RWPE1 (cell line): ENCODE measurements around the gene RIPPLY1.

ENCODE experiments used
- CTCF ChIA-PET: fragments of 350-600 bp; sonication (Branson Sonifier 250); formaldehyde crosslinking; extraction: SDS; loops from one replicate; lab custom pipeline; 2021; lab: Yijun Ruan, JAX
- POLR2A ChIA-PET: fragments of 400-600 bp; formaldehyde crosslinking; extraction: SDS; loops from one replicate; lab custom pipeline; 2020; ENCODE audit warnings: antibody characterized with exemption; ENCODE audit not compliant: low non-redundant PET; lab: Yijun Ruan, JAX
- DNase-seq: peaks from one replicate; pipeline ENCODE4 v3.0.0; 2012; ENCODE audit warnings: low spot score
- H3K27ac ChIP-seq: fragments of 450-650 bp; 2 replicates; pipeline ENCODE4 v1.5.1; 2017
- TF ChIP-seq, protein P1 (sequence below): fragments of 450-650 bp; conservative IDR thresholded peaks from 2 replicates; pipeline ENCODE4 v1.5.1; 2017; ENCODE audit warnings: low read depth, mild to moderate bottlenecking

Gene RIPPLY1

DNA sequence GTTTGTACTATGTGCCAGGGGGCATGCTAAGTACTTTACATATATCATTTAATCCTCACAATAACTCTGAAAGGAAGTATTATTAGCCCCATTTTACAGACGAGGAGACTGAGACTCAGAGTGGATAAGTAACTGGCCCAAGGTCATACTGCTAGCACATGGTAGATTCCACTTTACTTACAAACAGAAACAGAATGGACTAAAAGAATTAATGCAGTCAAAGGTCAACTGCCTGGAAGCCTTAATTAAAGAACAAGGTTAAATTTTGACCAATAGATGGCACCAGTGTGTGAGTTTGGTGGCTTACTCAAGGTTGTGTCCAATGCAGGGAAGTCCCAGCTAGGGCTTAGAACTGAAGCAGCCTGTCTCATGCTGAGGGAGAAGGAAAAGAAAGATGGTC lies 4.7 kb downstream of the RIPPLY1 start:
- peak; percentile 20 for DNase-seq
- ChIA-PET CTCF (interaction anchor here (0.6 to 0.9 kb wide), 3 partner anchors 52 to 153 kb away, joined by 3 to 4 read pairs (median 3); no protein-coding TSS in a partner anchor), POLR2A (no interaction called here)
- TF ChIP-seq, protein P1, sequence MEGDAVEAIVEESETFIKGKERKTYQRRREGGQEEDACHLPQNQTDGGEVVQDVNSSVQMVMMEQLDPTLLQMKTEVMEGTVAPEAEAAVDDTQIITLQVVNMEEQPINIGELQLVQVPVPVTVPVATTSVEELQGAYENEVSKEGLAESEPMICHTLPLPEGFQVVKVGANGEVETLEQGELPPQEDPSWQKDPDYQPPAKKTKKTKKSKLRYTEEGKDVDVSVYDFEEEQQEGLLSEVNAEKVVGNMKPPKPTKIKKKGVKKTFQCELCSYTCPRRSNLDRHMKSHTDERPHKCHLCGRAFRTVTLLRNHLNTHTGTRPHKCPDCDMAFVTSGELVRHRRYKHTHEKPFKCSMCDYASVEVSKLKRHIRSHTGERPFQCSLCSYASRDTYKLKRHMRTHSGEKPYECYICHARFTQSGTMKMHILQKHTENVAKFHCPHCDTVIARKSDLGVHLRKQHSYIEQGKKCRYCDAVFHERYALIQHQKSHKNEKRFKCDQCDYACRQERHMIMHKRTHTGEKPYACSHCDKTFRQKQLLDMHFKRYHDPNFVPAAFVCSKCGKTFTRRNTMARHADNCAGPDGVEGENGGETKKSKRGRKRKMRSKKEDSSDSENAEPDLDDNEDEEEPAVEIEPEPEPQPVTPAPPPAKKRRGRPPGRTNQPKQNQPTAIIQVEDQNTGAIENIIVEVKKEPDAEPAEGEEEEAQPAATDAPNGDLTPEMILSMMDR, result no peak
- no peak overlapping the region for H3K27ac ChIP-seq

DNA sequence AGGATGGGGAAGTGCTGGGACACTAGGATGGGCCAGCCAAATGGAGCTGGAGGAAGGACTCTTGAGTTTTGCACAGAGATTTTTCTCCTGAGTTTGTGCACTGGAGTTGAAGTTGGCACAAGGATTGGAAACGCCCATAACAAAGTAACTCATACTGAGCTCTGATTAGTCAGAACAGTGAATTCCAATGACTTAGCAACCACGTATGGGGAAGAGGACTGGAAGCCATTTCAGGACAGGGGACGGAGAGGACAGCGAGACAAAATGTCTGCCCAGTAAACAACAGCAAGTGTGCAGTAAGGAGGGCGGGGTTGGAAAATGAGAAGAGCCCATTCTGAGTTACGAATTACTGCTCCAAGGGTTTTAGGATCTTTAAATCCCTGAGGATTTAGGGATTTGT lies 5.9 kb downstream of the RIPPLY1 start:
- CTCF ChIA-PET, result interaction anchor here (0.6 kb wide), 1 partner anchor 518 kb away, joined by 3 read pairs; no protein-coding TSS in a partner anchor
- DNase-seq, result no peak
- TF ChIP-seq, protein P1, result no peak
- POLR2A ChIA-PET, result no interaction called here
- H3K27ac ChIP-seq, result no peak overlapping the region

DNA sequence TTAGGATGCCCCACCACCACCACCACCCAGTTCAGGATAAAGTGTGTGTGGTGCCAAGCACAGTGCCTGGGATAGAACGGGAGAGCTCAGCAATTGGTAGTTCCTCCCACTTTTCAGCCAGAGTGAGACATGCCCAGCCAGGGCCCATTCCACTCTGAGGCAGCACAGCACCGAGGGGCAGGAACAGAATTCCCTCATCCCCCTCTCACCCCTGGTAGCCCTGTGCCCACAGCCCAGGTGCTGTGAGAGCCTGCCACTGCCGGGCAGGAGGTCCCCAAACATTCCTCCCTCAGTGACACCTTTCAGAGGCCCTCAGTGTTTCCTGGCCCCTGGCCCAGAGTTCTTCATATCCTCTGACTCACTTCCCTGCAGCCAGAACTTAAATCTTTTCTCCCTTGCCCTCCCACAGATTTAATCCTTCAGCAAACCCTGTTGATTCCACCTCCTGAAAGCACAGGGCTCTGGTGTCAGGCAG lies 8.1 kb downstream of the RIPPLY1 start:
- peak; percentile 42 for DNase-seq
- H3K27ac ChIP-seq, result peak overlapping the region; percentile 74
- TF ChIP-seq, protein P1, result no peak
- ChIA-PET CTCF (interaction anchor here (0.7 to 2.2 kb wide), 5 partner anchors 10 to 734 kb away, joined by 3 to 6 read pairs (median 3); partner anchors contain the start of gene PRPS1), POLR2A (no interaction called here)

DNA sequence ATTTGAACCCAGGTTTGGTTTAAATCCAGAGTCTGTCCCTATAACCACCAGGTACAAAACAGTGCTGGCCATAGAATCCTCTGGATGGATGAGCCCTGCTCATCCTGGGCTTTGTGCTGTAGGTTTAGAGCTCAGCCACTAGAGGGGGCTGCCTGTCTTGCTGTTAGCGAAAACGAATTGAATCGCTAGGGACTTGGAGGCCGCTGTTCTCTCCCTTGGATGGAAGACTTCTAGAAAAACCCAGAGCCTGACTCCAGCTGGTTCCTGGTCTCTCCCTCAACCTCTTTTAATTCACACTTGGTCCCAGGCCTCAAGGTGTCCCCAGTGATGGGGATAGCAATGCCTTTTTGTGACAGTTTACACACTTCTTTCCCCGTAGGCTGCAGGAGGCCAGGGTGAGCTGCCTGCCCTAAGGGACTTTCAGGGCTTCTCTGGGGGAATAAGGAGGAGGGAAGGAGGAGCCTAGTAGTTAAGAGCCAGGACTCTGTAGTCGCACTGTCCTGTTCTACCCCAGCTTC lies 8.7 kb downstream of the RIPPLY1 start:
- POLR2A ChIA-PET, result no interaction called here
- CTCF ChIA-PET, result interaction anchor here (0.6 to 2.2 kb wide), 9 partner anchors 11 to 823 kb away, joined by 3 to 6 read pairs (median 3); partner anchors contain the start of gene PRPS1
- peak; percentile 51 for DNase-seq
- H3K27ac ChIP-seq, result peak overlapping the region; percentile 74
- TF ChIP-seq, protein P1, result peak; percentile 75

DNA sequence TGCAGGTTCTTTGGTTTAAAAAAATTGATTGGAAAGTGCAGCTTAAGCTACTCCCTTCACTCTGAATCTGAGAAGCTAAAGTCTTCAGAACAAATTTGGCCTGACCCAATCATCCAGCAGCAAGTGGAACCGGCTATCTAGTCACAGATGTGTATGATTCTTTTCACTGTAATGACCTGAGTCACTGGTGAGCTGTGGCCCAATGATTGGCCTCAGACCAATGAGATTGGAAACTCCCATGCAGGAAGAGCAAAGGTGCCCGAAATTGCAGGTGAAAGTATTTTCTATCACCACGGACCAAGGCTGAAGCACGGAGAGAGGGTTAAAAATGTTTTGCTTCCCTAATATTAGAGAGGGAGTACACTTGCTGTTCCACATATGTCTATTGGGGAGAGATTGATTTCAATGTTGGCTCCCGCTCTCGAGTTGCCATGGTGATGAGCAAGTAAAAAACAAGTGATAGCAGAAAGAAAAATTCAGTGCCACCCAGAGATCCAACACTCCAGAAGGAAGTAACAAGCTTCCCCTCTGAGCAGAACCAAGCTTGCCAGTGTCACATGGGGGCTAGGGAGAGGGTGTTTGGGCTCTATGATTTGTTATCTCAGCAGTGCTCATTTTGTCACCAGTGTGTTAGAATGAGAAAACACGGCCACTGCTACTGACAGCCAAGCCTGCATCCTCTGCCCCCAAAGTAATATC lies 11.2 kb downstream of the RIPPLY1 start:
- ChIA-PET CTCF (interaction anchor here (1.1 kb wide), 1 partner anchor 68 kb away, joined by 3 read pairs; no protein-coding TSS in a partner anchor), POLR2A (no interaction called here)
- TF ChIP-seq, protein P1, result no peak
- DNase-seq, result no peak
- H3K27ac ChIP-seq, result no peak overlapping the region

DNA sequence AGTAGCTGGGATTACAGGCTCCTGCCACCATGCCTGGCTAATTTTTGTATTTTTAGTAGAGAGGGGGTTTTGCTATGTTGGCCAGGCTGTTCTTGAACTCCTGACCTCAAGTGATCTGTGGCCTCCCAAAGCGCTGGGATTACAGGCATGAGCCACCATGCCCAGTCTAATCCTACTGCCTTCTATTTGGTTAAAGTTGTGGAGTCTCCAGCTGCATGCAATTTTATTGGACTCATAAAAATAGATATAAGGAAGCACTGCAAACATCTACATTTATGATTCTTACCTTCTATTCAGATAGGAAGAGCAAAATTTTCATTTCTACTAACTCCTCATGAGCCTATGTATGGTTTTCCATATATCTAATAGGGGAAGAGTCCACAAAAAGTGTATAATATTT lies 13.7 kb downstream of the RIPPLY1 start:
- TF ChIP-seq, protein P1, result no peak
- no peak for DNase-seq
- ChIA-PET POLR2A (no interaction called here), CTCF (no interaction called here)
- no peak overlapping the region for H3K27ac ChIP-seq
